Measurements from ENCODE around the gene ATL2. TPM values are rescaled to one million over a fixed set of nuclear protein-coding genes. Genes with fewer than 3 reads are reported as not detected.

Gene ATL2
- total and polyA plus RNA-seq, 2 donors (not counting 3 experiments of a cell fraction or from before 2014, with no cell fraction given), result 23.9 to 45.5 TPM

GRCh38 chr2:38417745-38418689 is 40.9 kb upstream of the ATL2 start:
- ChIA-PET POLR2A (no interaction called here), CTCF (interaction anchor here (1.2 kb wide), 1 partner anchor 49 kb away, joined by 4 read pairs; no protein-coding TSS in a partner anchor)
- Histone ChIP-seq H3K4me3 (replicated peaks in 1 of 3; ENCODE audit: insufficient read depth in 1 of 3, low read depth in 1 of 3, low read length in 3 of 3) (no peak overlapping the region), H3K4me2 (ENCODE audit: insufficient read depth, low read length) (no peak overlapping the region), H4K20me1 (replicated peaks; ENCODE audit: control insufficient read depth, extremely low read depth, insufficient read depth, low read length) (no peaks in the 10 kb centered on the region), H2AFZ (ENCODE audit: low read depth, low read length) (no peak overlapping the region), H3K4me1 (ENCODE audit: control insufficient read depth, extremely low read depth, insufficient read depth, low read length) (no peaks in the 10 kb centered on the region), H3K27me3 (ENCODE audit: control insufficient read depth in 2 of 2, insufficient read depth in 2 of 2, low read length in 2 of 2) (peaks cover 0 to 2% of the 10 kb centered on the region in 2 experiments), H3K9ac (replicated peaks; ENCODE audit: extremely low read depth, insufficient read depth, low read length) (no peak overlapping the region), H3K36me3 (ENCODE audit: control insufficient read depth in 2 of 2, extremely low read depth in 1 of 2, insufficient read depth in 2 of 2, low read length in 2 of 2) (no peaks in the 10 kb centered on the region), H3K9me3 (replicated peaks; ENCODE audit: control insufficient read depth, insufficient read depth, low read length) (no peaks in the 10 kb centered on the region), H3K9me1 (replicated peaks; ENCODE audit: control insufficient read depth, extremely low read depth, insufficient read depth, low read length) (no peaks in the 10 kb centered on the region), H3K27ac (ENCODE audit: insufficient read depth, low read depth, low read length) (no peak overlapping the region), H3K79me2 (ENCODE audit: control insufficient read depth, insufficient read depth, low read length) (no peaks in the 10 kb centered on the region)
- BruUV-seq (replicated peaks), result no TSS peak
- intact Hi-C loops (cut with micrococcal nuclease) (no loop called here), dilution Hi-C loops (cut with MboI; ENCODE audit: extremely low pct_ligation_motif_present, low sequenced_read_pairs) (no loop called here)
- FAIRE-seq, result no peak
- no peak for DNase-seq (ENCODE audit: low read depth, low spot score)
- no peak for TF ChIP-seq POLR2AphosphoS5 (IDR thresholded peaks at IDR 0.05; ENCODE audit: insufficient read depth, low read depth, low read length)

DNA sequence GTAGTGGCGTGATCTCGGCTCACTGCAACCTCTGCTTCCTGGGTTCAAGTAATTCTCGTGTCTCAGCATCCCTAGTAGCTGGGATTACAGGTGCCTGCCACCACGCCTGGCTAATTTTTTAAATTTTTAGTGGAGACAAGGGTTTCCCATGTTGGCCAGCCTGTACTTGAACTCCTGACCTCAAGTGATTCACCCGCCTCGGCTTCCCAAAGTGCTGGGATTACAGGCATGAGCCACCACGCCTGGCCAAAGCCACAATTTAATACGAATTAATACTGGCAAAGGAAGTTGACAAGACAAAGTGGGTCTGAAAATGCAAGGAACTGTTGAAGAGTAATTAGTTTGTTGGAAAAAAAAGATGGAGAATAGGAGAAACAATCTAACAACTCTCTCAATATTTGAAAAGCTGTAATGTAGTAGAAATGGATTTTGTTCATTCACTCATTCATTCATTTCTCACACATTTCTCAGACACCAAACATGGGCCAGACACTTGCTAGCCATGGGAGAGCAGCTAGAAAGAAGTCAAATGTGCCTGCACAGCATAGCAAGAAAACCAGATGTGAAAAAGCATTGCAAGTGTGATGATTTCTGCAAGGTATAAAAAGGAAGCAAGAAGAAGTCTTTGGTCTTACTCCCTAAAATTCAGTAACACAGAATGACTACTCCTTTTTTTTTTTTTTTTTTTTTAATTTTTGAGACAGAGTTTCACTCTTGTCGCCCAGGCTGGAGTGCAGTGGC is 39.4 kb upstream of the ATL2 start:
- CTCF ChIA-PET, result interaction anchor here (1.7 kb wide), 1 partner anchor 9 kb away, joined by 4 read pairs; no protein-coding TSS in a partner anchor
- no peaks in the 10 kb centered on the region for H3K9me1 ChIP-seq (replicated peaks; ENCODE audit: control insufficient read depth, extremely low read depth, insufficient read depth, low read length)
- no peaks in the 10 kb centered on the region for H3K9me3 ChIP-seq (replicated peaks; ENCODE audit: control insufficient read depth, insufficient read depth, low read length)
- no peaks in the 10 kb centered on the region for H3K4me1 ChIP-seq (ENCODE audit: control insufficient read depth, extremely low read depth, insufficient read depth, low read length)
- intact Hi-C loops (cut with micrococcal nuclease) (no loop called here), dilution Hi-C loops (cut with MboI; ENCODE audit: extremely low pct_ligation_motif_present, low sequenced_read_pairs) (no loop called here)
- no peak overlapping the region for H3K4me2 ChIP-seq (ENCODE audit: insufficient read depth, low read length)
- POLR2A ChIA-PET, result no interaction called here
- FAIRE-seq (no peak), DNase-seq (ENCODE audit: low read depth, low spot score) (no peak)
- no peak overlapping the region for H3K27ac ChIP-seq (ENCODE audit: insufficient read depth, low read depth, low read length)
- no TSS peak for BruUV-seq (replicated peaks)
- no peak overlapping the region for H3K9ac ChIP-seq (replicated peaks; ENCODE audit: extremely low read depth, insufficient read depth, low read length)
- TF ChIP-seq POLR2AphosphoS5 (IDR thresholded peaks at IDR 0.05; ENCODE audit: insufficient read depth, low read depth, low read length) (no peak), MYC (IDR thresholded peaks at IDR 0.05; ENCODE audit: low read depth, low read length) (no peak), POLR2A (IDR thresholded peaks at IDR 0.05; ENCODE audit: low read depth, low read length) (no peak), FOS (IDR thresholded peaks at IDR 0.05; ENCODE audit: borderline replicate concordance, insufficient read depth, low read length) (no peak), EZH2 (IDR thresholded peaks at IDR 0.05; ENCODE audit: borderline replicate concordance, low read depth, low read length, severe bottlenecking) (no peak), MAX (IDR thresholded peaks at IDR 0.05; ENCODE audit: insufficient read depth, insufficient read length) (no peak), JUN (IDR thresholded peaks at IDR 0.05; ENCODE audit: borderline replicate concordance, insufficient read depth, insufficient read length, low read depth) (no peak), GATA2 (IDR thresholded peaks at IDR 0.05; ENCODE audit: insufficient read depth, insufficient read length, low read depth, low read length) (no peak)
- TF ChIP-seq, protein P1, sequence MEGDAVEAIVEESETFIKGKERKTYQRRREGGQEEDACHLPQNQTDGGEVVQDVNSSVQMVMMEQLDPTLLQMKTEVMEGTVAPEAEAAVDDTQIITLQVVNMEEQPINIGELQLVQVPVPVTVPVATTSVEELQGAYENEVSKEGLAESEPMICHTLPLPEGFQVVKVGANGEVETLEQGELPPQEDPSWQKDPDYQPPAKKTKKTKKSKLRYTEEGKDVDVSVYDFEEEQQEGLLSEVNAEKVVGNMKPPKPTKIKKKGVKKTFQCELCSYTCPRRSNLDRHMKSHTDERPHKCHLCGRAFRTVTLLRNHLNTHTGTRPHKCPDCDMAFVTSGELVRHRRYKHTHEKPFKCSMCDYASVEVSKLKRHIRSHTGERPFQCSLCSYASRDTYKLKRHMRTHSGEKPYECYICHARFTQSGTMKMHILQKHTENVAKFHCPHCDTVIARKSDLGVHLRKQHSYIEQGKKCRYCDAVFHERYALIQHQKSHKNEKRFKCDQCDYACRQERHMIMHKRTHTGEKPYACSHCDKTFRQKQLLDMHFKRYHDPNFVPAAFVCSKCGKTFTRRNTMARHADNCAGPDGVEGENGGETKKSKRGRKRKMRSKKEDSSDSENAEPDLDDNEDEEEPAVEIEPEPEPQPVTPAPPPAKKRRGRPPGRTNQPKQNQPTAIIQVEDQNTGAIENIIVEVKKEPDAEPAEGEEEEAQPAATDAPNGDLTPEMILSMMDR (IDR thresholded peaks at IDR 0.05; ENCODE audit: extremely low read depth in 1 of 2, insufficient read depth in 1 of 2, low read depth in 1 of 2, low read length in 2 of 2), result no peak
- no peaks in the 10 kb centered on the region for H4K20me1 ChIP-seq (replicated peaks; ENCODE audit: control insufficient read depth, extremely low read depth, insufficient read depth, low read length)
- peaks cover 0 to 2% of the 10 kb centered on the region in 2 experiments for H3K27me3 ChIP-seq (ENCODE audit: control insufficient read depth in 2 of 2, insufficient read depth in 2 of 2, low read length in 2 of 2)
- H3K4me3 ChIP-seq (replicated peaks in 1 of 3; ENCODE audit: insufficient read depth in 1 of 3, low read depth in 1 of 3, low read length in 3 of 3), result no peak overlapping the region
- no peaks in the 10 kb centered on the region for H3K36me3 ChIP-seq (ENCODE audit: control insufficient read depth in 2 of 2, extremely low read depth in 1 of 2, insufficient read depth in 2 of 2, low read length in 2 of 2)
- no peaks in the 10 kb centered on the region for H3K79me2 ChIP-seq (ENCODE audit: control insufficient read depth, insufficient read depth, low read length)
- no peak overlapping the region for H2AFZ ChIP-seq (ENCODE audit: low read depth, low read length)
